ENCODE data around the gene MGAT5. TPM values are rescaled to one million over a fixed set of nuclear protein-coding genes. Genes with fewer than 3 reads are reported as not detected.

Gene MGAT5
- total and polyA plus RNA-seq, 2 donors: 8.8 to 36.8 TPM

DNA sequence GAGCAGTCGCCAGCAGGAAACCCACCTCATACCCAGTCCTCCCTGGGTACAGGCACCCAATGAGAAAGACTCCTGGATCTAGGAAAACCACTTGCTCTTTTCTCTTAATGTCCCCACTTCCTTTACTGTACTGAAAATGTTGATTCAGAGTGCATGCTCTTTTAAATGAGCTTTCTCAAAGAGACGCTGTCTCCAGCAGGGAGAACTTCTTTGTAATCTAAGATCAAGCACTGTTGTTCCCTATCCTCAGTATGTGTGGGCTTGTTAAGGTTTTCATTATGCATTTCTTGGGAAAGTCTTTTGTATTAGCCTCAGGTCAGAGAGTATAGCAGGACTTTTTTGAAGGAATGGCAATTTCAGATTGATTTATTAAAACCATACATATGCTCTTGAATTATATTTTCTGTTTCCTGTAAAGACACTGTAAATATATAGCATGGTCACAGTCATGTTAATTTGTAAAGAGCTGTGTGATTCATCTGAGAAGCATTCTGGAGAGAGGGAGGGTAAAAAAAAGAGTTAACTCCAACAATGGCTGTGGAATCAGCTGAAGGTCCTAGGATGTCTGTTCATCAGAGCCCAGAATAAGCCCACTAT is 178.1 kb downstream of the MGAT5 start:
- H3K9me3 ChIP-seq (ENCODE audit: control insufficient read depth in 2 of 2, insufficient read depth in 1 of 2, low read length in 1 of 2): no peaks in the 10 kb centered on the region
- no peaks in the 10 kb centered on the region for H3K4me1 ChIP-seq (ENCODE audit: control insufficient read depth in 2 of 2, insufficient read depth in 2 of 2, low read length in 2 of 2)
- H3K27me3 ChIP-seq (ENCODE audit: control insufficient read depth in 2 of 2, insufficient read depth in 1 of 2, low read length in 1 of 2): no peaks in the 10 kb centered on the region
- no peak overlapping the region for H3K4me3 ChIP-seq (ENCODE audit: low read length in 2 of 2)
- peaks cover 36 to 64% of the 10 kb centered on the region in 2 donors for H3K36me3 ChIP-seq (ENCODE audit: control insufficient read depth in 2 of 2, insufficient read depth in 2 of 2, low read length in 1 of 2)
- DNase-seq (ENCODE audit: low read depth in 6 of 9, low spot score in 9 of 9): no peak
- whole genome bisulfite sequencing: 97% methylated on average over 2 of the region's 2 CpGs
- no peak overlapping the region for H3K27ac ChIP-seq (ENCODE audit: low read depth in 1 of 2, low read length in 1 of 2)

DNA sequence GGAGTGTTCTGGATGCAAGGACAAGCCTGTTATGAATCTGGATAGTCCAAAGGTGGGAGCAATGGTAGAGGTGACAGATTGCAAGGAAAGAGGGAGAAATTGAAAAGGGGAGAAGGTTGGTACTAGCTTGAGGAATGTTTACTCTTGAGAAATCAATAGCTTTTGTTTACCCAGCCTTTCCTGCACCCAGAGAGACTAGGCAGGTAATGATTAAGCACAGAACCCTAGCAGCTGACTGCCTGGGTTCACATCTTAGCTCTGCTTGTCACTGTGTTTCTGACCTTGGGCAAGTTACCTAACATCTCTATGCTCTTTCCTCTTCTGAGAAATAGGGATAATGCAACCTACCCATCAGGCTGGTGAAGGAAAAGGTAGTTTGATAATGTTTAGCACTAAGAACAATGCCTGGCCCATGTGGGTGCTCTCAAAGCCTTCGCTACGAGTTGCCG is 178.6 kb downstream of the MGAT5 start:
- no peak overlapping the region for H3K27ac ChIP-seq (ENCODE audit: low read depth in 1 of 2, low read length in 1 of 2)
- H3K4me3 ChIP-seq (ENCODE audit: low read length in 2 of 2): no peak overlapping the region
- WGBS: 97% methylated on average over 3 of the region's 3 CpGs
- peaks cover 33 to 64% of the 10 kb centered on the region in 2 donors for H3K36me3 ChIP-seq (ENCODE audit: control insufficient read depth in 2 of 2, insufficient read depth in 2 of 2, low read length in 1 of 2)
- H3K27me3 ChIP-seq (ENCODE audit: control insufficient read depth in 2 of 2, insufficient read depth in 1 of 2, low read length in 1 of 2): no peaks in the 10 kb centered on the region
- no peaks in the 10 kb centered on the region for H3K4me1 ChIP-seq (ENCODE audit: control insufficient read depth in 2 of 2, insufficient read depth in 2 of 2, low read length in 2 of 2)
- no peaks in the 10 kb centered on the region for H3K9me3 ChIP-seq (ENCODE audit: control insufficient read depth in 2 of 2, insufficient read depth in 1 of 2, low read length in 1 of 2)
- DNase-seq (ENCODE audit: low read depth in 6 of 9, low spot score in 9 of 9): no peak

DNA sequence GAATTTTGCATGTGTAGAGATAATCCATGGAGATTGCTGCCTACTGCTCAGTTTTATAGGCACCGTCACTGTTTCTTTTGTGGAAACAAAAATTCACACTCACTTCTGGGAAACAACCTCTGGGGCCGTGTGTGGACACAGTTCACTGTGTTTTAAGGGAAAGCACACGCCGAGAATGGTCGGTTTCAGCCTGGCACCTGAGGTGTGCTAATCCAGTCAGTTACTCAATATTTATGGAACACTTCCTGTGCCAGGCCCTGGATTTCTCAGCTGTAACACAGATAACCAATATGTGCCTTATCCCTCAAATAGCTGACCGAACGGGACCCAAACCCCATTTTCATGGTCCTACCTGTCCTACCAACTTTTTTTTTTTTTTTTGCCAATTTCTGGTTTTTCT is 179.6 kb downstream of the MGAT5 start:
- H3K27me3 ChIP-seq (ENCODE audit: control insufficient read depth in 2 of 2, insufficient read depth in 1 of 2, low read length in 1 of 2): no peaks in the 10 kb centered on the region
- H3K4me1 ChIP-seq (ENCODE audit: control insufficient read depth in 2 of 2, insufficient read depth in 2 of 2, low read length in 2 of 2): no peaks in the 10 kb centered on the region
- H3K9me3 ChIP-seq (ENCODE audit: control insufficient read depth in 2 of 2, insufficient read depth in 1 of 2, low read length in 1 of 2): no peaks in the 10 kb centered on the region
- H3K36me3 ChIP-seq (ENCODE audit: control insufficient read depth in 2 of 2, insufficient read depth in 2 of 2, low read length in 1 of 2): peaks cover 29 to 59% of the 10 kb centered on the region in 2 donors
- no peak overlapping the region for H3K4me3 ChIP-seq (ENCODE audit: low read length in 2 of 2)
- H3K27ac ChIP-seq (ENCODE audit: low read depth in 1 of 2, low read length in 1 of 2): no peak overlapping the region
- 96% methylated on average over 7 of the region's 7 CpGs for WGBS
- DNase-seq (ENCODE audit: low read depth in 6 of 9, low spot score in 9 of 9): no peak

DNA sequence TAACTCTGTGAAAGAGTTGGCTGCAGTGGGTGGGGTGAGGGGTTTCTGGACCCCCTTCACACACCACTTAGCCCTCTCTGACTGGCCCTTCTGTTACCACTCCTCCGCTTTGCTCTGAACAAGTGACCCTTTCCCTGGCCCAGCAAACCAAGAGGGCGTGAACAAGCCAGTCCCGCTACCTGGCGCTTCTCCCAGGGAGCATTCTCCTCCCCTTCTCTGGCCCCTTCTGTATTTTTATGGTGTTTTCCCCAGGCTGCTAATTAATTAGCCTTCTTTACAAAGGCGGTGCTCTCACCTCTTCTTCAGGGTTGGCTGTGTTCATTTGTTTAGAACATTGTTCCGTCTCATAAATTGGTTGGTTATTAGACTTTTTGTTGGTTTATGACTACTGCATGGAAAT is 180.1 kb downstream of the MGAT5 start:
- H3K27me3 ChIP-seq (ENCODE audit: control insufficient read depth in 2 of 2, insufficient read depth in 1 of 2, low read length in 1 of 2): no peaks in the 10 kb centered on the region
- 97% methylated on average over 6 of the region's 6 CpGs for WGBS
- DNase-seq (ENCODE audit: low read depth in 6 of 9, low spot score in 9 of 9): no peak
- no peak overlapping the region for H3K27ac ChIP-seq (ENCODE audit: low read depth in 1 of 2, low read length in 1 of 2)
- no peaks in the 10 kb centered on the region for H3K9me3 ChIP-seq (ENCODE audit: control insufficient read depth in 2 of 2, insufficient read depth in 1 of 2, low read length in 1 of 2)
- peaks cover 30 to 59% of the 10 kb centered on the region in 2 donors for H3K36me3 ChIP-seq (ENCODE audit: control insufficient read depth in 2 of 2, insufficient read depth in 2 of 2, low read length in 1 of 2)
- no peaks in the 10 kb centered on the region for H3K4me1 ChIP-seq (ENCODE audit: control insufficient read depth in 2 of 2, insufficient read depth in 2 of 2, low read length in 2 of 2)
- H3K4me3 ChIP-seq (ENCODE audit: low read length in 2 of 2): no peak overlapping the region

DNA sequence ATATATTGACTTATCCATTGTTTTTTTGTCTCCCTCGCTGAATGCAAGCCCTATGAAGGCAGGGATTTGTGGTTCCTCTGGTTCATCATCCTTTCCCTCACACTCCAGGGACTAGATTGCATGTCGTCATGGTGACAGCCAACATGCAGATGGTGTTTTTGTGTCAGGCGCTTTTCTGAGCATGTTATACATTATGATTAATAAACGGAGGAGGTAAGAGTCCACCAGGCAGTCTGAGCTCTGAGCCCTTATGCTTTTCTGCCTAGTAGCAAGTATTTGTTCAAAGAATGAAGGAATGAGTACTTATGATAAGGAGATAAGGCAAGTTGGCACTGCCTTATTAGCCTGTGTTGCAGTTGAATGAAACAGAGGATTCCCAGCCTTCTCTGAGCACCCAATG is 181.6 kb downstream of the MGAT5 start:
- H3K27me3 ChIP-seq (ENCODE audit: control insufficient read depth in 2 of 2, insufficient read depth in 1 of 2, low read length in 1 of 2): no peaks in the 10 kb centered on the region
- DNase-seq (ENCODE audit: low read depth in 6 of 9, low spot score in 9 of 9): no peak
- no peaks in the 10 kb centered on the region for H3K4me1 ChIP-seq (ENCODE audit: control insufficient read depth in 2 of 2, insufficient read depth in 2 of 2, low read length in 2 of 2)
- no peaks in the 10 kb centered on the region for H3K9me3 ChIP-seq (ENCODE audit: control insufficient read depth in 2 of 2, insufficient read depth in 1 of 2, low read length in 1 of 2)
- peaks cover 19 to 57% of the 10 kb centered on the region in 2 donors for H3K36me3 ChIP-seq (ENCODE audit: control insufficient read depth in 2 of 2, insufficient read depth in 2 of 2, low read length in 1 of 2)
- H3K27ac ChIP-seq (ENCODE audit: low read depth in 1 of 2, low read length in 1 of 2): no peak overlapping the region
- H3K4me3 ChIP-seq (ENCODE audit: low read length in 2 of 2): no peak overlapping the region
- 99% methylated on average over 4 of the region's 4 CpGs for whole genome bisulfite sequencing

DNA sequence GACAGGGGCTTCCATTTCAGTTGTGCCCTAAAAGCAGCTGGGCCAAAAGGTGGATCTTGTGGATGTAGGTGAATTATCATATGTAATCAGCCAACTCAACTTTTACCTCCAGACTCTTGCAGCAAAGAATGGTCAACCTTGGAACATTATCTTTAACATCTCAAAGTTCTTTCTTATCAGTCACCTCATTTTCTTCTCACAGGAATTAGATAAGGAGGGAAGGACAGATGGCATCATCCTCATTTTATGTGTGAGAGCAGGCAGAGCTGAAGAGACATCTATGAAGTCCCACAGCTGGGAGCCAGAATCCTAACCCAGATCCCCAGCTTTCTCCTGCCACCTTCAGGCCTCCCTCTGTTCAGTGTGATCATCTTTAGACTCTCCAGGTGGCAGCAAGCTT is 182.1 kb downstream of the MGAT5 start:
- no peaks in the 10 kb centered on the region for H3K9me3 ChIP-seq (ENCODE audit: control insufficient read depth in 2 of 2, insufficient read depth in 1 of 2, low read length in 1 of 2)
- H3K27me3 ChIP-seq (ENCODE audit: control insufficient read depth in 2 of 2, insufficient read depth in 1 of 2, low read length in 1 of 2): no peaks in the 10 kb centered on the region
- H3K4me1 ChIP-seq (ENCODE audit: control insufficient read depth in 2 of 2, insufficient read depth in 2 of 2, low read length in 2 of 2): no peaks in the 10 kb centered on the region
- no peak overlapping the region for H3K4me3 ChIP-seq (ENCODE audit: low read length in 2 of 2)
- no peak overlapping the region for H3K27ac ChIP-seq (ENCODE audit: low read depth in 1 of 2, low read length in 1 of 2)
- H3K36me3 ChIP-seq (ENCODE audit: control insufficient read depth in 2 of 2, insufficient read depth in 2 of 2, low read length in 1 of 2): peaks cover 16 to 54% of the 10 kb centered on the region in 2 donors
- DNase-seq (ENCODE audit: low read depth in 6 of 9, low spot score in 9 of 9): no peak

DNA sequence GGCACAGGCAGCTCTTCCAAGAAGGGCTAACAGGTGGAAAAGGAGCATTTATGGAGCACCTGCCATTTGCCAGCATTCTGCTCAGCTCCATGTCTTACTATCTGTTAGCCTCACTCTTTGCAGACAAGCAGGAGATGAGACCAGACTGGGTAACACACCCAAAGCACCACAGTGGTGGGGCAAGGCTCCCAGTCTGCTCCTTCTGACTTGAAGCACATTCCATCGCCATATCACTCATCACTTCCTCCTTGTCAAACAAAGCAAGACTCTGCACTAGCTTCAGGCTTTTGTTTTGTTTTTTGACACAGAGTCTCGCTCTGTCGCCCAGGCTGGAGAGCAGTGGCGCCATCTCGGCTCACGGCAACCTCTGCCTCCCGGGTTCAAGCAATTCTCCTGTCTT is 182.8 kb downstream of the MGAT5 start:
- DNase-seq (ENCODE audit: low read depth in 6 of 9, low spot score in 9 of 9): no peak
- Histone ChIP-seq H3K9me3 (ENCODE audit: control insufficient read depth in 2 of 2, insufficient read depth in 1 of 2, low read length in 1 of 2) (no peaks in the 10 kb centered on the region), H3K4me1 (ENCODE audit: control insufficient read depth in 2 of 2, insufficient read depth in 2 of 2, low read length in 2 of 2) (no peaks in the 10 kb centered on the region), H3K27me3 (ENCODE audit: control insufficient read depth in 2 of 2, insufficient read depth in 1 of 2, low read length in 1 of 2) (no peaks in the 10 kb centered on the region), H3K4me3 (ENCODE audit: low read length in 2 of 2) (no peak overlapping the region), H3K27ac (ENCODE audit: low read depth in 1 of 2, low read length in 1 of 2) (no peak overlapping the region), H3K36me3 (ENCODE audit: control insufficient read depth in 2 of 2, insufficient read depth in 2 of 2, low read length in 1 of 2) (peaks cover 22 to 50% of the 10 kb centered on the region in 2 donors)
- 98% methylated on average over 7 of the region's 7 CpGs for WGBS

DNA sequence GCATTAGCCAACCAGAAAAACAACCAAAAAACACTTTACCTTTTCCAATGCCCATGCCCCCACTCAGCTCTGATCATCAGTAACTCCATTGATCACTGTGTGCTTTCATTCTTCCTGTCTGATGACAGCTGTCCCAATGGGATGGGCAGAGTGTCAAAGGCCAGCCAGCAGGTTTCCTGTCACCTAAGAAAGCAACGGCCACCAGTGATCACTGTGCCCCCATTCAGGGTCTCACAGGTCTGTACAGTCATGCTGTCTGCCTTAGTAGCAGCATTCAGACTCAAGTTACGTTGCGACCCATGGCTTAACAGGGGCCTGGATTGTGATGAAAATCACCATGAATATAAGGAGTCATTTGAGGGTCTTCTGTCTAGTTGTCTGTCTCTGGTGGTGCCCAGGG is 184.5 kb downstream of the MGAT5 start:
- 96% methylated on average over 3 of the region's 3 CpGs for WGBS
- Histone ChIP-seq H3K36me3 (ENCODE audit: control insufficient read depth in 2 of 2, insufficient read depth in 2 of 2, low read length in 1 of 2) (peaks cover 27 to 56% of the 10 kb centered on the region in 2 donors), H3K27me3 (ENCODE audit: control insufficient read depth in 2 of 2, insufficient read depth in 1 of 2, low read length in 1 of 2) (no peaks in the 10 kb centered on the region), H3K9me3 (ENCODE audit: control insufficient read depth in 2 of 2, insufficient read depth in 1 of 2, low read length in 1 of 2) (no peaks in the 10 kb centered on the region), H3K4me3 (ENCODE audit: low read length in 2 of 2) (no peak overlapping the region), H3K27ac (ENCODE audit: low read depth in 1 of 2, low read length in 1 of 2) (no peak overlapping the region), H3K4me1 (ENCODE audit: control insufficient read depth in 2 of 2, insufficient read depth in 2 of 2, low read length in 2 of 2) (no peaks in the 10 kb centered on the region)
- DNase-seq (ENCODE audit: low read depth in 6 of 9, low spot score in 9 of 9): no peak

DNA sequence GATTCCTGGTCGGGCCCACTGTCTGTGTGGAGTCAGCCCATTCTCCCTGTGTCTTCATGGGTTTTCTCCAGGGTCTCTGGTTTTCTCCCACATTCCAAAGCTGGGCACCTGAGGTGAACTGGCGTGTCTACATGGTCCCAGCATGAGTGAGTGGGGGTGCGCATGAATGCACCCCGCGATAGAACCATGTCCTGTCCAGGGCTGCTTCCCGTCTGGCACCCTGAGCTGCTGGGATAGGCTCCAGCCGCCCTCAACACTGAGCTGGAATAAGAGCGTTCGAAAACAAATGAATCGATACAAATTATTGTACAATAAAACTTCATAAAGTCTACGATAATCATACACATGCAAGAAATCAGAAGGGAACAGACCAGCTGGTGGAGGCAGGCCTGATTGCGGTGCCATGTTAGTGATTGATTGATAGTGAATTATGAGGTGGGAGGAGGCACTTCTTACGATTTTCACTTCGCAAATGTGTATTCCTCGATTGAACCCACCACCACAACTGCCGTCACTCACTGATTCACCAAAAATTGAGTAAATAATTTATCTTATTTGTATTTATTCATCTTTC is 186.6 kb downstream of the MGAT5 start:
- no peak for DNase-seq (ENCODE audit: low read depth in 6 of 9, low spot score in 9 of 9)
- no peaks in the 10 kb centered on the region for H3K27me3 ChIP-seq (ENCODE audit: control insufficient read depth in 2 of 2, insufficient read depth in 1 of 2, low read length in 1 of 2)
- 98% methylated on average over 16 of the region's 16 CpGs for WGBS
- peaks cover 29 to 64% of the 10 kb centered on the region in 2 donors for H3K36me3 ChIP-seq (ENCODE audit: control insufficient read depth in 2 of 2, insufficient read depth in 2 of 2, low read length in 1 of 2)
- H3K9me3 ChIP-seq (ENCODE audit: control insufficient read depth in 2 of 2, insufficient read depth in 1 of 2, low read length in 1 of 2): no peaks in the 10 kb centered on the region
- no peak overlapping the region for H3K4me3 ChIP-seq (ENCODE audit: low read length in 2 of 2)
- H3K27ac ChIP-seq (ENCODE audit: low read depth in 1 of 2, low read length in 1 of 2): no peak overlapping the region
- H3K4me1 ChIP-seq (ENCODE audit: control insufficient read depth in 2 of 2, insufficient read depth in 2 of 2, low read length in 2 of 2): no peaks in the 10 kb centered on the region
